NCI-H345 treated with DMSO at 0.1 percent for 48 hours (cell line): ENCODE results near the gene UST.
"Not testable (repeated sequence)": the region's sequence is repeated elsewhere in the genome, so short reads cannot be mapped to it uniquely, and the experiment has no call there.

Experiments used
- DNase-seq: peaks from one replicate; lab custom pipeline; 2025; ENCODE audit not compliant: unreplicated experiment; lab: John Stamatoyannopoulos, UW

Gene UST

DNA sequence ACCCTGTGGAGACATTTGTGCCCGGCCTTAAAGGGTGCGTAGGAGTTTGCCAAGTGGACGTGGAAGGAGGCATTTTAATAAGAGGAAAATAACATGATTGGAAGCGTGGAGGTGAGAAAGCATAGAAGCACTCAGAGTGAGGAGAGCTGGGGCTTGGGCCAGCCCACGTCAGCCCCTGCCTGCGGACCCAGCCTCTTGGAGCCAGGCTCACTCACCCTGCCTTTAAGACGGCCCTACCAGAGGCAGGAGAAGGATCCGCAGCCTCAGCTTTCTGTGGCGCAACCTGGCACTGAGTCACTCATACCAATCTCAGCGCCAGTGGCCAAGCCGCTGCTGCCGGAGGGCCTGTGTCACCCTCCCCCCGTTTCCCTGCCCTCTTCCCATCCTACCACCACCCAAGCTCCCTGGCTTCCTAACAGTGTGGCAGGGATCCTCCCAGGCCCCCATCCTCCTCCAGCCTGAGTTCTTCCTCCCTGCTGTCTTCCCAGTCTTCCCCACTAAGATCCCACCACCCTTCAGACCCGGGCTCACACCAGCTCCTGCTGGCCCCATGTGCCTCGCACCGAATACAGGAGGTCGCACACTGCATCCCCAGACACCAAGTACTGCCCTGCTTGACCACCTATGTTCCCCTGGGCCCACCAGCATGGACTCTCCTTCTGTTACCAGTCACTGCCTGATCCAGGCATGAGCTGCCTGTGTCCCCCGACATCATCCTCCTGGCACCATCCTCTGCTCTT, 285.2 kb downstream of the UST start:
- no peak for DNase-seq

DNA sequence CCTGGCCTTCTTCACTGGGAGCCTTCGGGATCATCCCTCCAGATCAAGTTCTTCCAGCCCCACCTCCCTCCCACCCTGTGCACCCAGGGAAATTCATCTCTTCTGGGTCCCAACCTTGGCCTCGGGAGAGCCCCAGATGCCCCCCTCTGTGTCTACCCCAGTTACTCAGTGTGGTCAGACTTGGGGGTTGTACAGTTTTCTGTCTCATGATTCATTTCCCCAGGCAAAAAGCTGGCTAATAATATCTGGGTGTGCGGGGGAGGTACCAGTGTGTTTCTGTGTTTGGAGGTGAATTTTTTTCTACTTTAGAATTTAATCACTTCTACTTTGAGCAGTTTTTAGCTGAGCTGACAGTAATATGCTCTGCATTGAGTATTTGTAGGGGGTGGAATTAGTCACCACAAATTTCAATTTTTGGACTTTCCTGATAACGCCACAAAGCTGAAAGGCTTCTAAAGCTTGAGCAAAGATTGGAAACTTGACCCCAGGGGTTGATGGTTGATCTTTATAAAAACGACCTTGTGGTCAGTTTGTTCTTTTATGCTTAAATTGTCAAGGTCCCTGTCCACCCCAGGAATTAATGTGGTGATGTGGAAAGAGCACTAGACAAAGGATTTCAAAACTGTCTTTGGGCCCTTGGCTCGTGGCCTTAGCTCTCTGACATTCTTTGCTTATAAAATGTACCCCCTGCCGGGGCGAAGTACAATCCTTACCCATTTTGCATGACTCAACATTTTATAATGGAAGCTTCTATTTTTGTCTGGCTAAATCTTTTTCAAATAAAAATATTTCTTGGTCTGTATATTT, 286.0 kb downstream of the UST start:
- no peak for DNase-seq

DNA sequence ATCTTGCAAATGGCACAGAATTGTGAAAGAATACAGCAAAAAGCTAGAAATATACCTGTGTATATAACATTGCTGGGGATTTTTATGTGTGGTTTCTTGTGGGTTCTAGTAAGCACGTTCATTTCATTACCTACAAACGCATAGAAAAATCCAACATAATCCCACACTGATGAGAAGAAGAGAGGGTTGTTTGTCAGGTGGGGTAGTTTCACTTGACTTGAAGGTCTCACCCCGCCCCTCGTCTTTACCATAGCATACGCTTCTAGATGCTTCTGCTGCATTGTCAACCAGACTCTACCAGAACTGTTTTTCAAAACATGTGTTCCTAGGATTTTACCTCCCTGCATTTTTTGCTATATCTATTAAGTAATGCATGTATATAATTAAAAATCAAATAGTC, 286.6 kb downstream of the UST start:
- no peak for DNase-seq

DNA sequence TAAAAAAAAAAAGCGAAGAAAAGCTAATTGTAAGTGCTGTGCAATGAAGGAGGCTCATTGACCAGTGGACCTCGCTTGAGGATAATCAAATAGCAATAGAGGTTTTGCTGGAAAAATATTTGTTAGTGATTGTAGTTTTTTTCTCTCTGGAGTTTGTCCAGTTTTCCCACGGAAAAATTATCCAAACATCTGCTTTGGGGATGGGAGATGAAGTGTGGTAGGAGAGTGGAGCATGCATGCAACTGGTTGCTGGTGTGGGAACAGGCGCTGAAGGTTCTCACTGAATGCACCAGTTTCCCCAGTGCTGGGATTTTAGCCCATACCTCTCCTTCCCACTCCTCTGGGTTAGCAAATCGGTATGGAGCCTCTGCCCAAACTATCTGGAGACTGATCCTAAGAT, 288.9 kb downstream of the UST start:
- no peak for DNase-seq

DNA sequence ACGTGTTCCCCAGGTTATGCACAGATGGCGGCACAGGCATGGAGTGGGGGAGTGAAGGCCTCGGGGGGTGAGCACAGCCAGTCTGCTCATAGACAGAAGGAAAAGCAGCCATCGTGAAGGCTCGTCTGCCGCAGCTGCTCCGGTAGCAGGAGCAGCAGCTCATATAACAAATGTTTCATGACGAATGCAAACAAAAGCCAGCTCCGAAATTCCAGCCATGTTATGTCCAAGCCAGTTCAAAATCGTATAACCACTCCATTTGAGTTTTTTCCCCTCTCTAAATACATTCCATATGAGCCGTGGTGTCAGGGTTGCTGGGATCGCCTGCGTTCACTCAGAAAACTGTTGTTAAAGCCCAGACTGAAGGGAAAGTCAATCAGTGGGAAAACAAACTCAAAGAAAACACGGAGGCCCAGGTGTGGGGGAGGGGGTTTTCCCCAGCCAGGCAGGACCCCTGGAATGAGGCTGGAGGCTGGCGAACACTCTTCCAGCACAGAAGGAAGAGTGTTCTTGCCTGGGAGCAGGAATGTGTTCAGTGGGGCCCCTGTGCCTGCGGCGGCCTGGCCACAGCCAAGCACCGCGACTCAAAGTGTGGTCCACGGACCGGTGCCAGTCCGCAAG, 290.3 kb downstream of the UST start:
- no peak for DNase-seq

DNA sequence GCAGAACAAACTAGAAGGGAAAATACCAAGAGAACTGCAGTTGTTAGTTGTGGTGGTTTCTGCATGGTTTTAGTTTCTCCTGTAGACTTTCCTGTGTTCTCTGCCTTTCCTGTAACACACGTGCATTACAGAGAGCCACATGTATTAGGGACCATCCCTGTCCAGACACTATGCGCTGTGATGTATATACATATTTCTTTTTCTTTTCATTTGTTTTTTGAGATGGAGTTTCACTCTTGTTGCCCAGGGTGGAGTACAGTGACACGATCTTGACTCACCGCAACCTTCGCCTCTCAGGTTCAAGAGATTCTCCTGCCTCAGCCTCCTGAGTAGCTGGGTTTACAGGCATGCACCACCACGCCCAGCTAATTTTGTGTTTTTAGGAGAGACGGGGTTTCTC, 292.2 kb downstream of the UST start:
- not testable (repeated sequence) for DNase-seq

DNA sequence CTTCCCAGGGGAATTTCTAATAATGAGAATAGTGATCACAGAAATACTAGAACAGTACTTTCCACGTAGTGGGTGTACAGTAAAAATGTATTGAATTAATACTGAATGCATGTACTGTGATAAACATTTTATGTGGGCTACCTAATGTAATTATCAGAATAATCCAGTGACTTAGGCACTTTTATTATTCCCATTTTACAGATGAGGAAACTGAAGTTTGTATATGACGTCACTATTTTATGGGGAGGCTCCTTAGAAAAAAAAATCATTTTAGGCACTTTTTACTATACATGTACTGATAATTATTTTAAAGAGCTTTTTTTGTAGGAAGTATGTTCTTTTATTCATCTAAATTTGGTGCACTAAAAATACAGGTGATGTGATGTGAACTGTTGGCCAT, 295.1 kb downstream of the UST start:
- no peak for DNase-seq

DNA sequence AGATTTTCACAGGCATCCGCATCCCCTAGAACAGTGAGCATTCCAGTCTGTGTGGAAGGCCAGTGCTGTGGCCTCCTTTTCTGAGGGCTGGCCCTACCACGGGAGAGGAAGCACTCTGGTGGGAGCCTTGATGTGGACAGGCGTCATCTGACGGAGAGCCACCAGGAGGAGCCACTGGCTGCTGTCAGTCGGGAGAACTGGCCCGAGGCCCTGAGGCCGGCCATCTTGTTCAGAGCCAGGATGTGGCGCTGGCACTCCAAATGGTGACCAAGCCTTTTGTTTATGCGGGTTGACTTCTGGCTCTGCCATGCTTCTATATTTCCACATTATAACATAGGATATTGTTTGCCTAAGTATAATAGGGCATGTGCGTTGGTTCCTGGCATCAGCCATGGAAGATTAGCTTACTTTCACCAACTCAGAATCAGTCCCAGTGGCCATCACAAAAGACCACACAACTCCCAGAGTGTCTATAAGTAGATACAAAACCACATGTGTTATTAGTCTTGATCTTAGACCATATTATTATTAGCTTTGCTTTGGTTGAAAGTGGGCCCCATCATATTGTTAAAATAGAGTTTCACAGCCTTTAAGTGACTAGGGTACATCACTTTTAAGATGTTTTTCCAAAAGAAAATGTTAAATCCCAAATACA, 296.8 kb downstream of the UST start:
- DNase-seq: no peak

DNA sequence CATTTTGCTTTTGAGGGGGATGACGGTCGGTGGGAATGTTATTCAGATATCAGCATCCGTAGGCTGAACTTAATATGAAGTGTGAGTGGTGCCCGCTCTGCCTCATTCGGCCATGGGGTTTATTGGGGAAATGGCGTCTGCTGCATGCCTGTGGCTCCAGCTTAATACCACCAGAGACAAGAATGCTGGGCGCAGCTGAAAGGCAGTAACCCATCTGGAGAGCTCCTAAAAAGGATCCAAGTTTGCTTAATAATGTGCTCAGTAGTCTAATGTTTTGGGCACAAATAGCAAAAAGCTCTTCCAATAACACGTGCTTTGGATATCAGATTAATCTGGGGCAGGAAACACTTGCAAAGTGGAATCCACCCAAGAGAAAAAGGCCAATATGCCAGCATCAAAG, 297.7 kb downstream of the UST start:
- no peak for DNase-seq

DNA sequence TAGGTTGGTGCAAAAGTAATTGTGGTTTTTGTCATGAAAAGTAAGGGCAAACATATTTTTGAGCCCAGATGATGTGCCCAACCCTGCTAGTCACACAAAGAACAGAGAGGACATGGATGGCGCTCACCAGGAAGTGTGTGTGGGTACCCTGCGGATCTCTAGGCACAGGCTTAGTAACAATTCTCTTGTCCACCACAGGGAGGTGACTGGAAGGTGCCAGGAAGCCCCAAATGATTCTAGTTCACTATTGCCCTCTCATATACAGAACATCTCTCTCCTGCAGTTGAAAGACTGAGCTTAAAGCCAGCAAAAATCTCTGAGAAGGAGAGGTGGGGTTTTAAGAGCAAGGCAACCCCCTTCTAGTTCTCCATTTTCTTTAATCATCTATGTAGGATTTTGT, 298.6 kb downstream of the UST start:
- DNase-seq: no peak

DNA sequence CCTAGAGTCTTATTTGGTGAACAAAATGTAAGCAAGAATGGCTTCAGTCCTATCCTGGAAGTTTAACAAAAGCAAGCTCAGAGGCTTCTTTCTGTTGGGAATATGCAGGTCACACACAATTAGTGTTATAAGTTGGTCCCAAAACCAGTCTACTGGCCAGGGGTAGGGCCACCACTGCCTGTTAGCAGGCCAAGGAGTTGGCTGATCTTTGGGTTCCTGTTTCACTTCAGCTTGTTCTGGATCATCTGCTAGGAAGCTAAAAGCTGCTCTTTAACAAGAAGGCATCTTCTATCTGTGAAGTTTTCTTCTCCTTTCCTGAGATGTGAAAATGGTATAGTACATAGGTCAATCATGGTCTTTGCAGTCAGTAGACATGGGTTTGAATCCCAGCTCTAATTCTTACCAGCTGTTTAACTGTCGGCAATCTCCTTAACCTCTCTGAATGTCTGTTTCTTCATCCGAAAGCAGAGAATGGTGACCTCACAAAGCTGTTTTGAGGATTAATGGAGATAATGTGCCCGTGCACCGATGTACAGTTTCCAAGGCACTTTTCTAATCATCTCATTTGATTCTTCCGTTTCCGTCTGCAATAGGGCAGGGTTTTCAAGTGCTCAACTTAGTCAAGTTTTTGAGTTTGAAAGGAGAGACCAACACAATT, 299.5 kb downstream of the UST start:
- no peak for DNase-seq

DNA sequence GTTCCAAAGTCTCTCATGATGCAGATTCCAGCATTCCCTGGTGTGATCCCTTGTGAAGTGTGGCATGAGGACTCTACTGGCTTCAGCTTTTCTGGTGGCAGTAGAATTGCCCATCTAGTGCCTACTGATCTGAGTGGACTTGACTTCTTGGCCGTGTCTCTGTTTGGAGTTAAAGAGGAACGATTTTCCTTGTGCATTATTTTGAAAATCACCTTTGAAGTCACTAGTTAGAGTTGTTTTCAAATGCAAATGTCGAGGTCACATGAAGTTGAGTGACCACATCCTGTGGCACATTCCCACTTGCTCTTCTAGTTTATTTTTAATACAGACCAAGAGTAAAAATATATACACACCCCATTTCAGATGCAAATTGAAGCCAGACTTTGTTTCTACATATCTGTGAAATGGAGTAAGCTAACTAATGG, 300.0 kb downstream of the UST start:
- no peak for DNase-seq

DNA sequence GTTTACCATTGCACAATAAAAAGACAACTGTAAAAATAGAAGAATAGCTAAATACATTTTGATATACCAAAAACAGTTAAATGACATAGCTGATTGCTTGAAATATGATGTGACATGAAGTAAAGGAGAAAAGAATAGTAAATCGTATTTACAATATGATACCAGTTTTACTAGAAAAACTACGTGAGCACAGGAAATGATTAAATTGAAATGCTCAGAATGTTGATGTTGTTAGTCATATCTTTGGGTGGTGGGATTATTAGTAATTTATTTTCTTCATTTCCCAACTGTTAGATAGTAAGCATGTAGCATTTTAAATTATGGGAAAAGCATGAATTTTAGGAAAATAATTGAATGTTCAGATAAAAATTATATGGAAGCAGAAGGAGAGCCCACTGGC, 302.4 kb downstream of the UST start:
- no peak for DNase-seq

DNA sequence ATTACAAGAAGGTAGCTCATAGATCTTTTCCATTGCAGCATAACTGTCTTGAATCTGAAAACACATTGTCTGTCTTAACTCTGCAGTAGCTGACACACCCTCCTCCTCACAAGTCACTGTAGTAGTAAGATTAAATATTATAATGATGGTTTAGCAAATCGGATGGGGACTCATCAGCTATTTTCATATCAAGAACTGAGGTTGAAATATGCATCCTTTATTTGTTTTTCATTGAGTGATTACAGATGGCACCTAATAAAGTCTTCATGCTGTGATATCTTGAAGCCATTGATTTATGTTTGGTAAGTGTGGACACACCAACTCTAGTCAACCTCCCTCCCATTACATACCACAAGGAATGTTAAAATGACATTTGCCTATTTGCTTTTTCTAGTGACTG, 303.3 kb downstream of the UST start:
- DNase-seq: no peak

DNA sequence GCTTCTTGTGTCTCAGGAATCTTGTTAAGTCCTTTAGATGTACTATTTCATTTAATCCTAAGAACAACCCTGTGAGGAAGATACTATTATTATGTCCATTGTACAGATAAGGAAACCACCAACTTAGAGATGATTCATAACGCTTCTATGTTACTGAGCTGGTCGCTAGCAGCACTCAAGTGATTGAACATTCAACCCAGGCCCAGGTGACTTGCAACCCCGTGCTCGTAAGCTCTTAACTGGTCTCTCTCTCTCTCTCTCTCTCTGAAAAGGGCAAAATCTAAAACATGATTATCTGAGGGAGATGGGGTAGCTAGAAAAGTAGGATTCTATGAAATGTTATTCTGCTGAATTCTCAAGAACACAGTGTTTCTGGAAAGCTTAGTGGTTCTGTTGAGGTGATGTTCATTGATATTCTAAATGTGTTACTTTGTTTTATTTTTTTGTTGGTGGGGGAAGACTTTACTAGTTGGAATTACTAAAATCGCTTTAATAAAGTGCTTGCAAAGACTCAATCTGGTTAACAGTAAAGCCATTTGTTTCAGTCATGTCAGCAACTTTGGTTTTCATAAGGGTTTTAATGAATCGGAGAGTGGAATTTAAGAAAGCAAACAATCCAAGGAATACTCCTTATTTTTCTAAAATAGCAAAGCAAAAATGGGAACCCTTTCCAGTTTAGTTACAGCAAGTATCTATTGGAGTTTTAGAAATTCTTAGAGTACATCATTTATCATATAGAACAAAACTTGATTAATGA, 305.7 kb downstream of the UST start:
- no peak for DNase-seq

DNA sequence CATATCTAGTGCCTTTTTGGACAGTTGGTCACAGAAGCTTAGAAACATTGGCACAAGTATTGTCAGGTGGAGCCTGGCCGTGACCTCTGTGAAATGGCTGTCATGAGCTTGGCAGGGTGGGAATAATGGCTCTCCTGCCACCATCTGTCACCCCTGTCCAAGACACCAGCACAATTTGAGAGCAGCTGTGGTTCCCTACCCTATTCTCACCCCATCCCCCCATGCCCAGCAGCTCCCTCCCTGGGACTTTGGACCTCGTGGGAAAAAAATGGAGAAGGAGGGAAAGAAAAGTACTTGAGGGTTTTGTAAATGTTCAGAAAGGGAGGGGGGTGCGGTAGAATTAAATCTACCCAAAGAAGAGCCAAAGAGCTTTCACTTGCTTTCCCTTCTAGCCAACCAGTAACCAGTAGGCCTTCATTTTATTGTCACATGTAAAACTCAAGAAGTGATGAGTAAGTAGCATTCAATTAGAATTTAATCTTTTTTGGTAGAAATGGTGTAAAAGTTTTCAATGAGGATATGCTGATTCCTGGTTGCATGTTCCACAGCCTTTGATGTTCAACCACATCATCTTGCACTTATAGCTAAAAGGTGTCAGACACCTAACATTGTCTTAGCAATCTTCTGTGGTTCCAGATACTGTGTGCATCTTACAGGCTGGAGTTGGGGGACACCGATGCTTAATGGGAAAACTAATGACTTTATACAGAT, 307.2 kb downstream of the UST start:
- DNase-seq: no peak

DNA sequence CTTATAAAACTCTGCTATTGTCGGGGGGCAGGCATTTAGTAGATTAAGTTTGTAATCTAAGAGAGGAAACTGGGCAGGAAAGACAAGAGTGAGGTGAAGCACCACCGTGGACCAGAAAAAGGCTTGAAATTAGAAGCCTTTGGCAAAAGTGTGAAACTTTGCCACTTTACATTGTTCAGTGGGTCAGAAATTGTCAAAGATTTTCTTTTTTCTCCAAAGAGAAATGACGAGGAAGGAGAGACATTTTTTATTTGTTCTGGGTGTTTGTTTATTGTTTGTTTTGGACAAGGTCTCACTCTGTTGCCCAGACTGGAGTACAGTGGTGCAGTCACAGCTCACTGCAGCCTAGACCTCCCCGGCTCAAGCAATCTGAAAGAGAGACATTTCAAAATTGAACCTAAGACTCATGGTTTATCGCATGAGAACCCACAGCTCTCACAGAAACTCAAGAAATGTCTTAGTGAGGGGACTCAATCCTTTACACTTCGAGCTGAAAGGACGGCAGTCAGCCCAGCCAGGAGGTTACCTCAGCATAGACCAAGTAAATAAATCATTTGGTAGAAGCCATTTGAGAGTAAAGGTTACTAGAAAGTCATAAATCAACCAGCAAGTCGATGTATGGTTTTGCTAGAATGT, 307.8 kb downstream of the UST start:
- no peak for DNase-seq

DNA sequence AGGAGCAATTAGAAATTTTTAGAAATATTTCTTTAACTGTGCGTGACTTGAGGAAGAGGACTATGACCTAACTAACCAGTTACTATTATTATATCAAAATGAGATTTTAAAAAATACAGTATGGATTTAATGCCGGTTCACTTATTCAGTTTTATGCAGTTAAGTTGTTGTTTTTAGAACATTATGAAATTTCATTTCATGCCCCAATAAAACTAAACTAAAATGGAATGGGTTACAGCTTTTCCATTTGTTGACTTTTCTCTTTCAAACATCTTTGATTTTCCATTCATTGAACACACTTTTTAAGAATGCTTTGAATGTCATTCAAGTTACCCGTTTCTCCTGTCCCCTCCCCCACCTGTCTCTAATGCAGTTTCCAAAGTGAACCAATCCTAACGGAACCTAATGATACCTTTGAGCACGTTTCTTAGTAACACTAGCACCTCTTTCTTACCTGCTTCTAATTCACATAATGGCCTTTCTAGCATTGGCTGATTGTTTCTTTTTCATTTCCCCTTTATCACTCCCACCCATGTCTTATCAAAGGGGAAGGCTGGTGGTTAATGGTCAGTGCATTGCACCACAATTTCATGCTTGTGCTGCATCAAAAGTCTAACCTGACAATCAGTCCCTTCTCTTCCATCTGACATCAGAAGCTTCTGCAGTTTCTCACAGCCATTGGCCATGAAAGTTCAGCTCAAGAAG, 308.5 kb downstream of the UST start:
- DNase-seq: no peak
